NCI-H2107 treated with DMSO at 0.1 percent for 48 hours (cell line): ENCODE results near the gene ADAM23.

Source experiments
- DNase-seq: peaks from one replicate; lab custom pipeline; 2025; ENCODE audit not compliant: unreplicated experiment; lab: John Stamatoyannopoulos, UW

The ADAM23 gene

GRCh38 chr2:206558492-206558891, 115.2 kb downstream of the ADAM23 start:
- DNase-seq: no peak

GRCh38 chr2:206561962-206562361, 118.6 kb downstream of the ADAM23 start:
- no peak for DNase-seq

DNA sequence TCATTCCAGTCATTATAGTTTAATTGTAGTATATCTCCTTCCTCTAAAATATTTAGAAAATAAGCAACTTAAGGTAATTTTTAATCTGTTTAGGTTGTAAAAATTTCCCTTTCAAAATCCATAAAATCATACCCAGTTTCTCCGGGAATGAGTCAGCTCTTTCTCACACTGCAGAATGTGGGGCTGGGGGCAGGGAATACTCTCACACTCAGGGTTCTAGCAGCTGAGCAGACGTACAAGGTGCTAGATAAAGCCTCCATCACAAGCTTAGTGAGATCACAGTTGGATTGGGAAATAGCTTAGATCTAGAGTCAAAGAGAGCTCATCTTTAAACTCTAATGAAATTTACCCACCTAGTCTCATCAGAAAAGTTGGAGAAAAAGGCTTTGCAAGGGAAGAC, 119.0 kb downstream of the ADAM23 start:
- no peak for DNase-seq

DNA sequence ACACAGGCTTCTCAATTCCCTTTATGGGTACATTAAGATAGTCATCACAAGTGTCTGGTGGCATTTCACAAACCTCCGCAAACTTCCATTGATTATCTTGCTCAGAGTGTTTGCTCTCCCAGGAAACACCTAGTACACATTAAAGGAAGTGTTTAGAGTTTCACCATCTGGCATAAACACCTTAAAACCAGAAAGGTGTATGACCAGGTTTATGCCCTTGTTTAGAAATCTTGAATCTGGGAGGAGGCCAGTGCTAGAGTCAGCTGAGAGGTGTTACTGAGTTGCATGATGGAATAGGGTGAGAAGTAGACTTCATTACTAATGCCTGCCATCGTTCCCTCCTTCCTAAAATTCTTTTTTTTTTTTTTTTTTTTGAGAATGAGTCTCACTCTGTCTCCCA, 120.0 kb downstream of the ADAM23 start:
- DNase-seq: no peak

DNA sequence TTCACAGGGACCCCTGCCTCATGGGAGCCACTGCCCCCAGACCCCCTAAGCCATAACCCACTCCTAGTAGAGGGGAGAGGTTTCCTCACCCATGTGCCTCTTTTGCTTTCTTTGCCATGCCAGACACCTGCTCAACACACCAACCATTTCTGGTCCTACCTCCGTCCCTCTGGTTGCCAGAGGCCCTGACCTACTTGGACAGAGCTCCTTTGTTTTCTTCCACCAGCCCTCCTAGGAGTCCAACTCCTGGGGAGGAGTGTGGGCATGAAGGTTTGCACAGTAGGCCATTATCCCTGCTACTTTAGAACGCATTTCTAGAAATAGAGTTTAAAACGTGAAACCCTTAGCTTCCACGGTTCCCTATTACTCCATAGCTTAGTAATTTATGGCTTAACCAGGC, 122.3 kb downstream of the ADAM23 start:
- DNase-seq: no peak

GRCh38 chr2:206569470-206569869, 126.1 kb downstream of the ADAM23 start:
- DNase-seq: no peak

DNA sequence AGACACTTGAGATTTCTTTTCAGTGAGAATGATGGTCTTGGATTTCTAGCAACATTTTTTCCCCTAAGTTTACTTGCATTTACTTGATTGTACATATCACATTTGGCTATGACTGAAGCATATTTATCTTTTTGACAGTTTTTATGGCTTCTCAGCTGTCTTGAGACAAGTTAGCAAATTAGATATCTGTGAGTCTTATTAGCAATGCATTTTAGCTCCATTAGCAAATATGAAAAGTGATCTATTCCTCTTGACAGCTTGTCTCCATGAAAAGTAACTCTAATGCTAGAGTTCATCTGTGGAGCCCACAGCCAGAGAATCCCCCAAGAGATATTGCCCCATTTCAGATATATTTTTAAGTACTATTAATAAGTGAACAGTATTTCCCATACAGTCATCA, 126.9 kb downstream of the ADAM23 start:
- DNase-seq: no peak

- no peak for DNase-seq
These were observed 129.4 kb downstream of the ADAM23 start for GRCh38 chr2:206572725-206573124.

DNA sequence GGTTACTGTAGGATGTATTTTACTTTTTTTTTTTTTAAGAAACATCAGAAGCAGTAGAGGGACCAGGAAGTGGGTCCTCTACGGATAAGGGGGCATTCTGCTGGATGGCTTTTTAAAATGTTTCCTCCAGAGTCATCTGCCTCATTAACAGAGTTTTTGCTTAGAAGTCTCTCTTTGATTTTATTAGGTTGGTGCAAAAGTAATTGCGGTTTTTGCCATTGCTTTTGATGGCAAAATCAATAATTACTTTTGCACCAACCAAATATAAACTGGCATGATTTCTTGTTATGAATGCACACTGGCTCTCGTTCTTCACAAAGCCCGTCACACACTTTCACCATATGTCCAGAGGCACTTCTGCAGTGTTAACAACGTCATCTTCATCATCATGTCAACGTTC, 130.5 kb downstream of the ADAM23 start:
- DNase-seq: no peak

GRCh38 chr2:206584323-206585116, 141.2 kb downstream of the ADAM23 start:
- no peak for DNase-seq

DNA sequence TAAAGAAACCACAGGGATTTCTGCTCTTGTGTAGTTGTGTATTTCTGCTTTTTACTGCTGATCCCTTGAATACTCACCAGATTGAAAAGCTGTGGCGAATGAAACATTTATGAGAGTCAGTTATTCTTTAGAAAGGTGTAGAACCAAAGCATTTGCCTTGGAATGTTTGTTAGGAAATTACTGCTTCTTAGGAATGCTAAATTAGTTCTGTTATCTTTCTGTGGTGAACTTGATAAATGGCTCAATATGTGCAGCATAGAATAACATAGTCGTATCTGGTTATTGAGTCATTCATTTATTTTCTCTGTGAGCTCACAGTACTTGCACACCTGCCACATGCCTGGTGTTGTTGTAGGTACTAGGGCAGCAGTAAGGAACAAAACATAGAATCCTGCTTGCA, 142.0 kb downstream of the ADAM23 start:
- no peak for DNase-seq

- no peak for DNase-seq
These were observed 143.3 kb downstream of the ADAM23 start for GRCh38 chr2:206586609-206587008.

DNA sequence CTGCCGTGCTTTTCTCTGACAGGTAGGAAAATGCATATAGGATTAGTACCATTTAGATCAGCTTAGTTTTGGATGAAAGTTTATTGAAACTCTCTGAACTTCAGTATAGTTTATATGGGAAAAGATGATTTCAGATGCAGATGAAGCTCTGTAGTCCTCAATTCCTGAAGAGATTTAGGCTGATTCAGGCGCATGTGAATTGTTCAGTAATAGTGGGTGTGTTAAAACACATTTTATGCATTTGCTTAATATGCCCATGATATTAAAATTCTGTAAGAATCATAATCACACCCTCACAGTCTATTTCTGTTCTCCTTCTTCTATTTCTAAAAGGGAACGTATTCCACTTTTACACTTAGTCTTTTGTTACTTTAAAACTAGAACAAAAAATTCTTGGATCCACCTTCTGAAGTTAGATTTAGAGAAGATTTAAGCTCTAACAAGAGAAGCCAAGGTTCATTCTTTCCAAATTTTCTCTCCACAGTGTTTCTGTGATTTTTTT, 154.4 kb downstream of the ADAM23 start:
- DNase-seq: no peak

DNA sequence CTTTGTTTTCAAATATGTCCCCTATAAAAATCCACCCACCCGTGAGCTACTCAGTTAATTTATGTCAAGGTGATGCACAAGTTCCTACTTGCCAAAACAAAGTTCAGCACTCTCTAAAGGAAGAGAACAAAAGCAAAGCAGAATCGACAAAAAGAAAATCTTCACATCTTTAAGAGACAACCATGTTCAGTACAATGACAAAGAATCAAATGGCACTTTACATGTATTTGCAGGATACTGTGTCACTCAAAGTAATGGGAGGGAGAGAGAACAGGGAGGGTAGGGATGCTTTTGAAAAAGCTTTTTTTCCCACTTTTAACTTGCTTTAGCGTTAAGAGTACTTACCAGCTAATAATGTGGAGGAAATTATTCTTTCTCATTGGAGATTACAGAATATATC, 159.9 kb downstream of the ADAM23 start:
- no peak for DNase-seq

GRCh38 chr2:206610451-206610850, 167.1 kb downstream of the ADAM23 start:
- DNase-seq: no peak

DNA sequence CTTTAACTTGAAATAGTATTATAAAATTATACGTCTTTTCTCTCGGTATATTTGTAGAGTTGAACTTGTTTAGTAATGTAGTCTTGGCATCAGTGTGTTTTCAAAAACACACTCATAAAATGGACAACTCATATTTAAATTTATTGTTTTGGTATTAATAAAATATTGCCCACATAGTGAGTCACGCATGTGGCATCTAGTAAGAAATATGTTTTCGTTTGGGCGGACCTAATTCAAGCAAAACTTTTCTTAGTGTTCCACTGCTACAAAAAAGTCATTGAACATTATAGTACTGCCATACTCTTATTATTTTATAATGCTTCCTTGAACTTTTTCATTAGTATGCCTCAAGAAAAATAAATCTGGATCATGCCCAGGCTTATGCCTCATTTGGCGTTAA, 167.9 kb downstream of the ADAM23 start:
- no peak for DNase-seq

DNA sequence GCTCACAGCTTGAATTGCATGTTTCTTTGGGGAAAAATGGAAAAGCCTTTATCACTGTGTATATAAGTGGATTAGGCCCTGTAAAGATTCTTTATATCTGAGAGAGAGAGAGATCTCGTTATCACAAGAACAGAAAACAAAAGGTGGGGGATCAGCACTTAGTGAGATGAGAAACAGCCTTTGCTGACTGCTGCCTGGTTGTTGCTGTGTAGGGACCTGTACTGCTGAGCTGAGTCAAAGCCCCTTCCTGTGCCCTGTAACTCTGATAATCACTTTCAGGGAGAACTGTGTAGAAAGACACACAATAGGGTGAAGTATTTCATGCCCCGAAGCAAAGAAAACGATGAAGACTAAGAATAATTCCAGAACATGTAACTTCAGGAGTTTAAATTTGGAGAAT, 168.4 kb downstream of the ADAM23 start:
- DNase-seq: no peak

DNA sequence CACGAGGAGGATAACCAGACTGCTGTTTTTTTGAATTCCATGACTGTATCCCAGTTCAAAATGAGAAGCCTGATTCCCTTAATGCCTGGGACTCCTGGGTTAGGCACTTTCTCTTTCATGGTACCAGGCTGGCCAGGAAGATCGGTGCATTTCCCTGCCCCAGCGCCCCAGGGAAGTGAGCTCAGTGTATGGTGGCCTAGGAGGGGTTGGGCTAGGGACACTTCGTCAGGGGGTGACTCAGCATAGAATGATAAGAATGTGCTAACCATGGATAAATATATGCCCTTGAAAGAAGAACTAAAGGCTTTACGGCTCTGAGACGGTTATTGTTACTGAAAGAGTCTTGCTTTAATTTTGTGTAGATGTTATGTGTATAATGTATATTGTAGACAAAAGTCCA, 171.5 kb downstream of the ADAM23 start:
- DNase-seq: no peak

DNA sequence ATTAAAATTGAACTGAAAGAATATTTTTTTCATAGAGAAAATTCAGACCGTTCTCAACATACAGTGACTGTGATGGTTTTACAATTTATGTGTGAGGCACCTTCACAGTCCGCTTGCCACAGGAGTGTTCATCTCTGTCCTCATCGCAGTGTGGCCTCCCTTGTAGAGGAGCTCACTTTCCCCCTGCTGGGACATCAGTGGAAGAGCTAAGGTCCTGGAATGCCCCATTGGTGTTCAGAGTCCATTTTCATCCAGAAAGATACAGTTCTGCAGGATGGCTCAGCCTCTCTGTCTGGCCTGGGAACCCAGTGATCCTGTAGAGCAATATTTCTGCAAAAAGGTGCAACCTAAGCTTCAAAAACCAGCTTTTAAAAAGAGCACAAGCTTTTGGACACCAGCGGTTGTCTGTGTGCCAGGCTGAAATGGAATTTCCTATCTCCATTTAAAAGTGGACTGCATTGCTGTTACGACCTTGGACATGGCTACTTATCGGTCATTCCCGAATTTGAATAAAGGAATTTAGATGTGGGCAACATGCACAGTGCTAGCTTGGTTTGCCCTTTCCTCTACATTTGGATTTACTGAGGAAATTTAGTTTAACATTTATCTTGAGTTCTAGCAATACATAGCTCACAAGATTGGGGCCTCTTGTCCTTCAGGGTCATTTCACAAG, 172.2 kb downstream of the ADAM23 start:
- DNase-seq: no peak

DNA sequence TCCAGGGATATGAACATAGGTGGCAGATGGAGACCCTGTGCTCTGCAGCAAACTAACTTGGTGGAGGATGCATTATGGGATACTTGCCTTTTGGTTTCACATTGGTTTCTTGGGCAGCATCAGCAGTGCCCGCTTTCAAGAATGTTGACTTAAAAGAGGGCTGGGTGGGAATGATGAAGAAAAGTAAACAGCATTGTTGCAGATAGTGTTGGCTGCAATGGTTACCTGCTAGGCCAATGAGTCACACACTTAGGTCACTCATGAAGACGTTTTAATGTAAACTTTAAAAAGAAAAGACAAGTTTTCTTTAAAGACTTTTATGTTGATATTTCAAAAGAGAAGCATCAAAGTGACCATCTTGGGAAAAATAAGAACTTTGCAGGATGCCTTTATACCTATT, 172.8 kb downstream of the ADAM23 start:
- DNase-seq: no peak

- no peak for DNase-seq
These were observed 175.7 kb downstream of the ADAM23 start for GRCh38 chr2:206619011-206619410.

- DNase-seq: no peak
These were observed 182.8 kb downstream of the ADAM23 start for GRCh38 chr2:206626108-206626507.

- no peak for DNase-seq
These were observed 184.3 kb downstream of the ADAM23 start for GRCh38 chr2:206627632-206628031.
